Stimulated activated CD4-positive, alpha-beta T cell treated with anti-CD3 and anti-CD28 coated beads, Interleukin-15, amount 100 ng/mL, for 24 hours (primary cell): ENCODE data around the gene CCL5.

Experiments used
- DNase-seq: peaks from one replicate; pipeline ENCODE4 v3.0.0-alpha.2; 2020

CCL5 gene

GRCh38 chr17:35879773-35880654, at the start of gene CCL5:
Gene CCL5, minus strand, starts transcription at chr17:35880360.
- DNase-seq, result peak; percentile 39

GRCh38 chr17:35927714-35928113, 47.6 kb upstream of the CCL5 start:
- no peak for DNase-seq

- DNase-seq, result no peak
Observed at GRCh38 chr17:35923609-35924114, 43.5 kb upstream of the CCL5 start.

- DNase-seq, result no peak
Observed at GRCh38 chr17:35920229-35920628, 40.1 kb upstream of the CCL5 start.

GRCh38 chr17:35918665-35919064, 38.5 kb upstream of the CCL5 start:
- DNase-seq, result no peak

GRCh38 chr17:35917519-35918213, 37.5 kb upstream of the CCL5 start:
- no peak for DNase-seq

GRCh38 chr17:35915153-35915964, 35.2 kb upstream of the CCL5 start:
- DNase-seq, result no peak

- no peak for DNase-seq
Observed at GRCh38 chr17:35914354-35914753, 34.2 kb upstream of the CCL5 start.

- no peak for DNase-seq
Observed at GRCh38 chr17:35913609-35914008, 33.4 kb upstream of the CCL5 start.

GRCh38 chr17:35912942-35913341, 32.8 kb upstream of the CCL5 start:
- DNase-seq, result no peak

- no peak for DNase-seq
Observed at GRCh38 chr17:35912339-35912912, 32.3 kb upstream of the CCL5 start.

- DNase-seq, result no peak
Observed at GRCh38 chr17:35909408-35909807, 29.2 kb upstream of the CCL5 start.

GRCh38 chr17:35907691-35908090, 27.5 kb upstream of the CCL5 start:
- DNase-seq, result no peak

- no peak for DNase-seq
Observed at GRCh38 chr17:35906926-35907637, 26.9 kb upstream of the CCL5 start.

- no peak for DNase-seq
Observed at GRCh38 chr17:35906191-35906925, 26.2 kb upstream of the CCL5 start.

- no peak for DNase-seq
Observed at GRCh38 chr17:35903451-35903850, 23.3 kb upstream of the CCL5 start.

GRCh38 chr17:35901631-35902175, 21.5 kb upstream of the CCL5 start:
- DNase-seq, result no peak

- no peak for DNase-seq
Observed at GRCh38 chr17:35900708-35901480, 20.7 kb upstream of the CCL5 start.

- DNase-seq, result no peak
Observed at GRCh38 chr17:35900280-35900679, 20.1 kb upstream of the CCL5 start.
